HUDEP-2 (cell line): ENCODE measurements around the gene MYO15B.

Experiments
- DNase-seq, 76 experiments: peaks; one replicate each; lab custom pipeline; 2025; ENCODE audit not compliant: unreplicated experiment in 76 of 76; lab: John Stamatoyannopoulos, UW

MYO15B gene

GRCh38 chr17:75587675-75588595 lies at the start of gene MYO15B:
Gene MYO15B, plus strand, starts transcription at chr17:75587800. Its CDS starts 258 bp downstream, at chr17:75588058.
- DNase-seq, result peak in 62 of 76 experiments; percentile 4 to 96 (median 45)

- DNase-seq, result no peak
Measured at GRCh38 chr17:75539967-75540729, 47.5 kb upstream of the MYO15B start.

- DNase-seq, result peak in 1 of 76 experiments; percentile 1
Measured at GRCh38 chr17:75540923-75541503, 46.6 kb upstream of the MYO15B start.

- DNase-seq, result no peak
Measured at GRCh38 chr17:75542229-75542628, 45.4 kb upstream of the MYO15B start.

GRCh38 chr17:75542728-75543336 lies 44.8 kb upstream of the MYO15B start:
- DNase-seq, result no peak

GRCh38 chr17:75544250-75544649 lies 43.4 kb upstream of the MYO15B start:
- DNase-seq, result no peak

- no peak for DNase-seq
Measured at GRCh38 chr17:75546181-75546580, 41.4 kb upstream of the MYO15B start.

- no peak for DNase-seq
Measured at GRCh38 chr17:75547091-75547490, 40.5 kb upstream of the MYO15B start.

- no peak for DNase-seq
Measured at GRCh38 chr17:75548813-75549212, 38.8 kb upstream of the MYO15B start.

- peak in 29 of 76 experiments; percentile 4 to 34 (median 19) for DNase-seq
Measured at GRCh38 chr17:75549246-75550138, 38.1 kb upstream of the MYO15B start.

GRCh38 chr17:75550139-75550465 lies 37.5 kb upstream of the MYO15B start:
- DNase-seq, result no peak

GRCh38 chr17:75551266-75551665 lies 36.3 kb upstream of the MYO15B start:
- DNase-seq, result no peak

- no peak for DNase-seq
Measured at GRCh38 chr17:75552425-75553294, 34.9 kb upstream of the MYO15B start.

GRCh38 chr17:75553295-75554110 lies 34.1 kb upstream of the MYO15B start:
- DNase-seq, result no peak

GRCh38 chr17:75555679-75556153 lies 31.9 kb upstream of the MYO15B start:
- no peak for DNase-seq

GRCh38 chr17:75557075-75557851 lies 30.3 kb upstream of the MYO15B start:
- peak in 38 of 76 experiments; percentile 3 to 80 (median 26) for DNase-seq
